ENCODE data around the gene FAM72D.
"Not testable (repeated sequence)": the region's sequence is repeated elsewhere in the genome, so short reads cannot be mapped to it uniquely, and the experiment has no call there.

The FAM72D gene

GRCh38 chr1:145093517-145094149 lies 2.1 kb upstream of the FAM72D start:
- not testable (repeated sequence) for DNase-seq

- DNase-seq, result not testable (repeated sequence)
Measured at GRCh38 chr1:145094655-145095211, 1.0 kb upstream of the FAM72D start.

- not testable (repeated sequence) for DNase-seq
Measured at GRCh38 chr1:145101725-145102124, 6.0 kb downstream of the FAM72D start.

DNA sequence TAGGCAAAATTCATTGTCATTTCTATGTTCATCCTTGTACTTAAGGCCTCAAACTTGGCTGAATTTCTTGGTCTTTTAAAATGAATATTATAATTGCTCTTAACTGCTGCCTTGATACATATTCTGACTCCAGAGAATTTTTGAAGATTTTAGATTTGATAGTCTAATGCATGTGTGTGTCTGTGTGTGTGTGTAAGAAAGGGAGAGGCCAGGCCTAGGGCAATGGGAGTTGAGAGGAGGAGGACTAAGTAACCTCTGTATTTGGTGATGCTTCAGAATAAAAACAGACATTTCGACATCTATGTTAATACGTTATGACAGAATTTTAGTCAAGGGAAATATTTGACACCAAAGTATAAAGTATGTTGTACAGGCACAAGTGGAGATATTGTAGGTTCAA lies 7.5 kb downstream of the FAM72D start:
- DNase-seq, result not testable (repeated sequence)

- DNase-seq, result not testable (repeated sequence)
Measured at GRCh38 chr1:145111674-145112073, 15.9 kb downstream of the FAM72D start.

GRCh38 chr1:145112703-145113102 lies 16.9 kb downstream of the FAM72D start:
- DNase-seq, result not testable (repeated sequence)

GRCh38 chr1:145114560-145115057 lies 18.8 kb downstream of the FAM72D start:
- not testable (repeated sequence) for DNase-seq

- DNase-seq, result not testable (repeated sequence)
Measured at GRCh38 chr1:145115587-145116493, 20.1 kb downstream of the FAM72D start.

- not testable (repeated sequence) for DNase-seq
Measured at GRCh38 chr1:145119842-145120241, 24.1 kb downstream of the FAM72D start.

GRCh38 chr1:145122344-145123061 lies 26.7 kb downstream of the FAM72D start:
- not testable (repeated sequence) for DNase-seq

DNA sequence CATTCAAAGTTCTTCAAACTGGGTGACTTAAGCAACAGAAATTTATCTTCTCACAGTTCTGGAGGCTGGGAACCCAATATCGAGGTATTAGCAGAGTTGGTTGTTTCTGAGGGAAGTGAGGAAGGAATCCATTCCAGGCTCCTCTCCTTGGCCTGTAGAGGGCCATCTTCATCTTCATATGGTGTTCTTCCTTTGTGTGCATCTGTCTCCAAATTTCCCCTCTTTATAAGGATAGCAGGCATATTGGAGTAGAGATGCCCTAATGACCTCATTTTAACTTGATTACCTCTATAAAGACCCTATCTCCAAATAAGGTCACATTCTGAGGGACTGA lies 27.3 kb downstream of the FAM72D start:
- not testable (repeated sequence) for DNase-seq

DNA sequence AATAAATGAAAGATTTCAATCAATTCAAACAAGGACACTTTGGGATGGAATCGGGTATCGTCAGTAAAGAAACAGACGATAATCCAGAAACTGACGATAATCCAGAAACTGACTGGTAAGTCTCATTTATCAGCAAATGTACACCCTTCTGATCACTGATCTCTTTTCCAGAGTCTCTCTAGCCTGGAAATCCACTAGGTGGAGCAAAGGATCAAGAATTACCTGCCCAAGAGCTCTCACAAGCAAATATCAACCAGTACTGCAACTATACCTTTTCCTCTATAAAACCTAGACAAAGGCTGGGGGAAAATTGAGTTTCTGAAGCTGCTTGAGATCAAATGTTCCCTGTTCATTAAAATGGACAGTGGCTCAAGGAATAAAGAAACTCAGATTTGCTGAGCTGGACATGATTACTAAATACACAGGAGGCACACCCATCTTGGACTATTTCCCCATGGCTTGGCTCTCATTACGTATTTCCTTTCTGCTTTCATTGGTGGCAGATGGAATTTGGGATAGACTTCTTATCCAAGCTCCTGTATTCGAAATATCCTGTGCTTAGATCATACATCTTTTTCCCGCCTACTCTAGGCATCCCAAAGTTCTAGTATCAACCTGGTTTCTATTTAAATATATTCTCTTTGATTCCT lies 28.3 kb downstream of the FAM72D start:
- DNase-seq, result not testable (repeated sequence)

- not testable (repeated sequence) for DNase-seq
Measured at GRCh38 chr1:145125112-145125511, 29.3 kb downstream of the FAM72D start.

GRCh38 chr1:145127144-145127543 lies 31.4 kb downstream of the FAM72D start:
- DNase-seq, result not testable (repeated sequence)

GRCh38 chr1:145128697-145129469 lies 33.1 kb downstream of the FAM72D start:
- DNase-seq, result not testable (repeated sequence)

GRCh38 chr1:145134476-145134875 lies 38.7 kb downstream of the FAM72D start:
- DNase-seq, result not testable (repeated sequence)

DNA sequence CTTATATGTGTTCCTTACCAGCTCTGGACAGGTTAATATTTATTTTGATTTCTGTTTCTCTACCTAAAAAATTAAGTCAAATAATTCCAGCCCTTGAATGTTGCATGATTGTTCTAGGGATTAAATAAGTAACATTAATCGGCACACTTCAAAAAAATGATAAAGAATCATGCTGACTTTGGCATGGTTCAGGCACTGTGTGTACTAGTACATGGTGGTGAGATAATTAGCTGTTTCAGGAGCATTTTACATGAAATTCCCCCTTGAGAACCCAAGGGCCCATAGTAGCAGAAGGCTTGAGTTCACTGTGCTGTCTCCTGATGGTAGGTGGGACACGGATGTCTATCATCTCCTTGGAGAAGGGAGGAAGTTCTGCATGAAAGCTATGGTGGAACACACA lies 44.8 kb downstream of the FAM72D start:
- DNase-seq, result not testable (repeated sequence)

GRCh38 chr1:145144264-145144913 lies 48.6 kb downstream of the FAM72D start:
- not testable (repeated sequence) for DNase-seq

GRCh38 chr1:145146308-145146707 lies 50.5 kb downstream of the FAM72D start:
- not testable (repeated sequence) for DNase-seq

GRCh38 chr1:145147172-145147571 lies 51.4 kb downstream of the FAM72D start:
- DNase-seq, result not testable (repeated sequence)

DNA sequence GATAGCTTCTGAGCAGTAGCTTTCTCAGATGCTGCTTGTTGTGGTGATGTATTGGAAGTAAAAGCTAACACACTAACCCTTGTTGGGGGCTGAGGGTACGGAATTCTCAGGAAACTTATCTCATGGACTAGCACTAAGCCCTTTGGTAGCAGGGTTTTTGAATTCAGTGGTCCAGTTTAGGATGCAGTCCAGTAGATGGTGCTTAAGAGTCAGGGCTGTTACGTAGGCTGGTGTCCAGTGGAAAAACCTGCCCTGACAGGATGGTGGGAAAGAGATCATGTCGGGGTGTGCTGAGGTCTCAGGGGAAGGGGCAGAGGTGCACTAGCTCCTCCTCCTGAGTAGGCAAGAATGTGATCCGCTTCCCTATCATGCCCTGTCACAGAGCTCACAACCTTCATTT lies 59.6 kb downstream of the FAM72D start:
- DNase-seq, result not testable (repeated sequence)
